Lung microvascular endothelial cell (primary cell): ENCODE results near the gene TESK1. TPM values are rescaled to one million over a fixed set of nuclear protein-coding genes. Genes with fewer than 3 reads are reported as not detected.
"Not testable (repeated sequence)": the region's sequence is repeated elsewhere in the genome, so short reads cannot be mapped to it uniquely, and the experiment has no call there.

ENCODE experiments used
- DNase-seq, 2 donors: peaks; one replicate each; pipeline versions ENCODE4 v3.0.0 to v3.0.0-alpha.2; 2010; ENCODE audit warnings: low read depth in 2 of 2
- total RNA-seq: library from RNA; depleted of rRNA; stranded (reverse); fragments of >200 nt; gene quantifications from 2 replicates; pipeline ENCODE4 v1.2.1, GENCODE V29; 2014

Gene TESK1
- total RNA-seq, 1 donor from 2014 or later: 6.3 TPM

- DNase-seq: no peak
These were observed 25.9 kb upstream of the TESK1 start for GRCh38 chr9:35579130-35579529.

GRCh38 chr9:35579659-35580227 lies 25.3 kb upstream of the TESK1 start:
- not testable (repeated sequence) for DNase-seq

- DNase-seq: not testable (repeated sequence)
These were observed 21.5 kb upstream of the TESK1 start for GRCh38 chr9:35583521-35583920.

GRCh38 chr9:35584681-35585080 lies 20.4 kb upstream of the TESK1 start:
- DNase-seq: not testable (repeated sequence)

- not testable (repeated sequence) for DNase-seq
These were observed 16.6 kb upstream of the TESK1 start for GRCh38 chr9:35588506-35588905.

GRCh38 chr9:35593581-35593980 lies 11.5 kb upstream of the TESK1 start:
- DNase-seq: no peak

- no peak for DNase-seq
These were observed 10.6 kb upstream of the TESK1 start for GRCh38 chr9:35594471-35594870.

GRCh38 chr9:35596907-35597306 lies 8.2 kb upstream of the TESK1 start:
- DNase-seq: not testable (repeated sequence)

- no peak for DNase-seq
These were observed 6.0 kb upstream of the TESK1 start for GRCh38 chr9:35598866-35599590.

GRCh38 chr9:35599763-35600604 lies 5.1 kb upstream of the TESK1 start:
- no peak for DNase-seq

- peak in 1 of 2 donors; percentile 31 for DNase-seq
These were observed 1.5 kb upstream of the TESK1 start for GRCh38 chr9:35603506-35603985.

GRCh38 chr9:35603986-35604577 lies 980 bp upstream of the TESK1 start:
- peak; percentile 99 to 100 for DNase-seq

- peak in 1 of 2 donors; percentile 17 for DNase-seq
These were observed 482 bp downstream of the TESK1 start for GRCh38 chr9:35605351-35606137.

- DNase-seq: no peak
These were observed 1.1 kb downstream of the TESK1 start for GRCh38 chr9:35606138-35606504.

- DNase-seq: no peak
These were observed 1.7 kb downstream of the TESK1 start for GRCh38 chr9:35606726-35607125.

- DNase-seq: no peak
These were observed 3.2 kb downstream of the TESK1 start for GRCh38 chr9:35608221-35608620.

- no peak for DNase-seq
These were observed 4.1 kb downstream of the TESK1 start for GRCh38 chr9:35609001-35609819.

GRCh38 chr9:35609820-35610163 lies 4.7 kb downstream of the TESK1 start:
- no peak for DNase-seq

- DNase-seq: peak; percentile 40 to 51
These were observed 6.3 kb downstream of the TESK1 start for GRCh38 chr9:35611230-35611797.

- not testable (repeated sequence) for DNase-seq
These were observed 7.0 kb downstream of the TESK1 start for GRCh38 chr9:35612066-35612465.
